HepG2 (cell line): ENCODE results near the gene ALDH16A1. TPM values are rescaled to one million over a fixed set of nuclear protein-coding genes. Genes with fewer than 3 reads are reported as not detected.
A peak's percentile ranks its signal among the peaks of the same experiment; 100 is the strongest.

Experiments
- ATAC-seq: fragments of 200-7000 bp; cut with Tn5 transposase; 3 replicates; pipeline ENCODE4 v1.9.1; 2020; ENCODE audit warnings: mild to moderate bottlenecking, moderate library complexity
- BruUV-seq: library from RNA; stranded (reverse); fragments of 400-500 nt; replicated peaks from 2 replicates; lab custom pipeline; 2021; lab: Mats Ljungman, UMichigan
- CTCF ChIA-PET: fragments of 300-600 bp; formaldehyde crosslinking; extraction: SDS; loops from one replicate; lab custom pipeline; 2021; ENCODE audit warnings: low total read pairs, inconsistent platforms, low intra/inter-chr PET ratio; lab: Yijun Ruan, JAX
- POLR2A ChIA-PET: fragments of 350-600 bp; sonication (Branson Sonifier 250); formaldehyde crosslinking; loops from one replicate; lab custom pipeline; 2020; ENCODE audit warnings: antibody characterized with exemption, inconsistent platforms; lab: Yijun Ruan, JAX
- DNase-seq: peaks from one replicate; pipeline ENCODE4 v3.0.0-alpha.2; 2015; ENCODE audit warnings: low spot score
- FAIRE-seq: peaks from 3 replicates; lab custom pipeline; 2011; peaks lifted over from hg19 to GRCh38; lab: Jason Lieb, UNC
- H2AFZ ChIP-seq: one replicate; pipeline ENCODE4 v1.6.1; 2011; ENCODE audit warnings: low read length, inconsistent platforms
- H3K27ac ChIP-seq: fragments of 300-600 bp; 3 replicates; pipeline ENCODE4 v1.8.0; 2011; ENCODE audit warnings: mixed run types, mild to moderate bottlenecking, mixed read lengths, low read length, inconsistent platforms; ENCODE audit not compliant: insufficient read depth; ENCODE audit errors: extremely low read length
- H3K27me3 ChIP-seq, 2 experiments: fragments of 200-600 bp in 1 of 2; 2 replicates in 1 of 2; 3 replicates in 1 of 2; pipeline versions ENCODE4 v1.6.0 to v1.8.0; 2011; ENCODE audit warnings: low read length in 2 of 2, mild to moderate bottlenecking in 2 of 2, moderate library complexity in 2 of 2, inconsistent platforms in 1 of 2; ENCODE audit not compliant: insufficient read depth in 2 of 2, control insufficient read depth in 1 of 2
- H3K36me3 ChIP-seq, 2 experiments: fragments of 200-600 bp in 1 of 2; replicated peaks in 1 of 2; 2 replicates in 1 of 2; 3 replicates in 1 of 2; pipeline versions ENCODE4 v1.5.1 to v1.8.0; 2011; ENCODE audit warnings: low read length in 2 of 2, inconsistent platforms in 1 of 2; ENCODE audit not compliant: insufficient read depth in 2 of 2, control insufficient read depth in 1 of 2
- H3K4me1 ChIP-seq: 2 replicates; pipeline ENCODE4 v1.5.1; 2012; ENCODE audit warnings: low read length, inconsistent platforms; ENCODE audit not compliant: insufficient read depth
- H3K4me2 ChIP-seq: 2 replicates; pipeline ENCODE4 v1.6.0; 2011; ENCODE audit warnings: low read depth, low read length, inconsistent platforms
- H3K4me3 ChIP-seq, 3 experiments: fragments of 200-600 bp in 1 of 3; sonication (generic), shearing (Covaris generic) in 1 of 3; replicated peaks in 1 of 3; 2 replicates each; pipeline ENCODE4 v1.5.1; 2011 to 2016; ENCODE audit warnings: low read length in 3 of 3, inconsistent platforms in 2 of 3, low read depth in 2 of 3, mild to moderate bottlenecking in 2 of 3, control low read depth in 1 of 3, mixed read lengths in 1 of 3; ENCODE audit not compliant: insufficient read depth in 1 of 3
- H3K79me2 ChIP-seq: one replicate; pipeline ENCODE4 v1.6.1; 2011; ENCODE audit warnings: low read length, inconsistent platforms; ENCODE audit not compliant: insufficient read depth
- H3K9ac ChIP-seq: 2 replicates; pipeline ENCODE4 v1.6.0; 2011; ENCODE audit warnings: mild to moderate bottlenecking, low read depth, low read length, inconsistent platforms; ENCODE audit not compliant: insufficient read depth
- H3K9me3 ChIP-seq: 2 replicates; pipeline ENCODE4 v1.5.1; 2012; ENCODE audit warnings: mild to moderate bottlenecking, low read length
- H4K20me1 ChIP-seq: 2 replicates; pipeline ENCODE4 v1.6.0; 2011; ENCODE audit warnings: inconsistent platforms, mild to moderate bottlenecking, low read length, moderate library complexity; ENCODE audit not compliant: insufficient read depth
- ATF7 ChIP-seq, 2 experiments: fragments of 450-650 bp in 1 of 2; sonication (generic) in 1 of 2; formaldehyde crosslinking in 1 of 2; IDR thresholded peaks; 2 replicates each; pipeline versions ENCODE4 v1.4.0 to v1.6.1; 2016 to 2020; ENCODE audit warnings: antibody characterized with exemption in 1 of 2, mild to moderate bottlenecking in 1 of 2, missing genetic modification reagents in 1 of 2
- KLF11 ChIP-seq: IDR thresholded peaks from 2 replicates; pipeline ENCODE4 v1.6.1; 2016; ENCODE audit warnings: missing compliant biosample characterization
- LBX2 ChIP-seq: sonication (generic); formaldehyde crosslinking; IDR thresholded peaks from 2 replicates; pipeline ENCODE4 v1.5.0; 2020; ENCODE audit warnings: missing genetic modification reagents, mild to moderate bottlenecking, borderline replicate concordance
- SALL1 ChIP-seq: sonication (generic); formaldehyde crosslinking; IDR thresholded peaks from 2 replicates; pipeline ENCODE4 v1.8.0; 2022; ENCODE audit warnings: mild to moderate bottlenecking, missing genetic modification reagents
- TFDP1 ChIP-seq: IDR thresholded peaks from 2 replicates; pipeline ENCODE4 v1.6.1; 2016; ENCODE audit warnings: missing compliant biosample characterization, missing genetic modification reagents, borderline replicate concordance
- ZBTB40 ChIP-seq, 2 experiments: fragments of 450-650 bp in 1 of 2; sonication (generic) in 1 of 2; formaldehyde crosslinking in 1 of 2; IDR thresholded peaks; 2 replicates each; pipeline versions ENCODE4 v1.6.1 to v1.8.0; 2016 to 2022; ENCODE audit warnings: antibody characterized with exemption in 1 of 2, mild to moderate bottlenecking in 1 of 2, missing genetic modification reagents in 1 of 2
- ZNF446 ChIP-seq: sonication (generic); formaldehyde crosslinking; IDR thresholded peaks from 2 replicates; pipeline ENCODE4 v1.5.0; 2020; ENCODE audit warnings: mild to moderate bottlenecking, missing genetic modification reagents
- ZNF569 ChIP-seq: sonication (generic); formaldehyde crosslinking; IDR thresholded peaks from 2 replicates; pipeline ENCODE4 v1.5.0; 2020; ENCODE audit warnings: mild to moderate bottlenecking, missing genetic modification reagents, moderate library complexity, borderline replicate concordance
- ZUFSP ChIP-seq: sonication (generic); formaldehyde crosslinking; IDR thresholded peaks from 2 replicates; pipeline ENCODE4 v1.9.0; 2021; ENCODE audit warnings: missing genetic modification reagents, mild to moderate bottlenecking, borderline replicate concordance
- WGBS: methylation state at CpG from one replicate; pipeline ENCODE4 v1.1.6; 2017; ENCODE audit warnings: low lambda C conversion rate; 5-methylcytosine and 5-hydroxymethylcytosine counted together
- in situ Hi-C: cut with HindIII; loops from 2 replicates; pipeline ENCODE4 v1.10.0; 2017; ENCODE audit warnings: low pct_unique_long_range_greater_than_20kb; ENCODE audit not compliant: extremely low pct_ligation_motif_present
- intact Hi-C: fragments of 100-400 bp; cut with micrococcal nuclease; formaldehyde crosslinking; loops from one replicate; pipeline ENCODE4 v1.10.0; 2022; ENCODE audit not compliant: unreplicated experiment
- polyA plus RNA-seq, 8 experiments: library from polyadenylated mRNA; depleted of rRNA in 3 of 8; stranded (reverse) in 7 of 8; unstranded in 1 of 8; fragments of >200 nt; fragmentation: Illumina TruSeq in 4 of 8; extraction: Trizol in 4 of 8; gene quantifications; 2 replicates each; pipeline versions ENCODE4 v1.2.1 to v1.2.3, GENCODE V29; 2011 to 2016; ENCODE audit warnings: low read depth in 4 of 8, missing spikeins in 1 of 8, mixed read lengths in 1 of 8; ENCODE audit not compliant: insufficient read depth in 1 of 8
- total RNA-seq, 5 experiments: library from RNA; depleted of rRNA; stranded (reverse); fragments of >200 nt; fragmentation: Illumina TruSeq; extraction: Trizol; gene quantifications; 2 replicates each; pipeline ENCODE4 v1.2.3, GENCODE V29; 2016; ENCODE audit warnings: low read depth in 1 of 5

ALDH16A1 gene
- total and polyA plus RNA-seq, 2 of the 13 experiments (the other 11 are each of a cell fraction or from before 2014, with no cell fraction given) = 8.4 to 34.9 TPM

GRCh38 chr19:49475191-49475917 is 22.3 kb downstream of the ALDH16A1 start:
- no peak for DNase-seq
- Histone ChIP-seq H3K4me2 (peak overlapping the region; percentile 99), H2AFZ (no peak overlapping the region), H3K27ac (no peak overlapping the region), H3K27me3 (no peaks in the 10 kb centered on the region; a peak in 1 of 5 replicates), H3K79me2 (no peaks in the 10 kb centered on the region), H3K4me3 (0 out of 6 replicates have a peak overlapping the region, but pooled peaks of 1 of the 3 experiments have one; percentile 78), H4K20me1 (no peaks in the 10 kb centered on the region), H3K9me3 (no peaks in the 10 kb centered on the region), H3K4me1 (peaks cover 42% of the 10 kb centered on the region), H3K9ac (no peak overlapping the region), H3K36me3 (no peaks in the 10 kb centered on the region)
- in situ Hi-C loops = no loop called here
- BruUV-seq = no TSS peak
- ATAC-seq = no peak
- no peak for FAIRE-seq
- POLR2A ChIA-PET = interaction anchor here (0.8 to 1.3 kb wide), 4 partner anchors 13 to 165 kb away, joined by 3 to 24 read pairs (median 4); partner anchors contain the start of genes ALDH16A1, PIH1D1 and RRAS
- 56% methylated on average over 15 of the region's 15 CpGs for WGBS
- CTCF ChIA-PET = interaction anchor here (1.2 to 2.1 kb wide), 3 partner anchors 32 to 95 kb away, joined by 3 to 12 read pairs (median 5); no protein-coding TSS in a partner anchor
- intact Hi-C loops = no loop called here
- no peak for TF ChIP-seq ZNF446 (CRISPR knock-in tag)
- TF ChIP-seq ATF7 (IDR thresholded peaks at IDR 0.05) = no peak
- TF ChIP-seq ATF7 (CRISPR knock-in tag; IDR thresholded peaks at IDR 0.05) = no peak
- no peak for TF ChIP-seq ZUFSP (CRISPR knock-in tag)
- TF ChIP-seq ZNF569 (CRISPR knock-in tag) = no peak
- no peak for TF ChIP-seq LBX2 (CRISPR knock-in tag)
- TF ChIP-seq KLF11 (CRISPR knock-in tag) = no peak
- TF ChIP-seq ZBTB40 (IDR thresholded peaks at IDR 0.05) = no peak
- TF ChIP-seq ZBTB40 (CRISPR knock-in tag; IDR thresholded peaks at IDR 0.05) = no peak
- no peak for TF ChIP-seq TFDP1 (CRISPR knock-in tag)
- no peak for TF ChIP-seq SALL1 (CRISPR knock-in tag)
